SH-SY5Y (cell line): ENCODE data around the gene CFAP57.

ENCODE experiments used
- GATA2 ChIP-seq: IDR thresholded peaks from 2 replicates; pipeline ENCODE4 v1.6.1; 2011; ENCODE audit warnings: mild to moderate bottlenecking, low read depth, low read length
- GATA3 ChIP-seq: IDR thresholded peaks from 2 replicates; pipeline ENCODE4 v1.6.1; 2011; ENCODE audit warnings: low read depth, mild to moderate bottlenecking, low read length, moderate library complexity

DNA sequence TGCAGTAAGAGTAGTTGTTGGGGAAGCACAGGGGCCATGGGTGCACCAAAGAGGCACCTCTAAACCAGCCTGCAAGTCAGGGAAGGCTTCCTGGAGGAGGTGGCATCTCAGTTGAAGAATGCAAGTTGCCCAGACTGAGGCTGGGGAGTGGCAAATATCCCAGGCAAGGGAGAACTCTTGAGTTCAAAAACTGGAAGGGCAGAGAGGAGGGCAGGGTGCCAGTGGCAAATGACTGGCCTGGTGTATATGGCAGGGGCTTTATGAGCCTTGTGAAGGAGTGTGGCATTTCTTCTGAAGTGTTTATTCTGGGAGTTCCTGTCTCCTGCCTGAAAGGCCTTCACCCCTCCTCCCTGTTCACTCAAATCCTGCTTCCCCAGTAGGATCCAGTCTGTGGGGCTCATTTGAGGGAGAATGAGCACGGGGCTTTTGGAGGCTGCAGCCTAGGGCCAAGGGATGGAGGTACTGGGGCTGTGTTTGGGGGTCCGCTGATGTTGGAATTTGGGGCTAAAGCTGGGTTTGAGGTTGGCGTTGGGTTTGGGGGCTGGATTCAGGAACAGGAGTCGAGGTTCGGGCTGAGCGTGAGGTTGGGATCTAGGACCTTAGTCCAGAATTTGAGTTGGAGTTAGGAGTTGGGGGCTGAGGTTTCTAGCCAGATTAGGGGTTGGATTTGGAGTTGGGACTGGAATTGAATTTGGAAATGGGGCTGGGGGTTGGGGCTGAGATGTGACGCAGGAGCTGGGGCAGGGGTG lies 97.7 kb downstream of the CFAP57 start, which contains the start of gene TMEM125:
- no peak for TF ChIP-seq GATA3
- TF ChIP-seq GATA2: no peak
